ENCODE data around the gene MYPOP.
A peak's percentile ranks its signal among the peaks of the same experiment; 100 is the strongest.

MYPOP gene

GRCh38 chr19:45864629-45865082 is 37.8 kb downstream of the MYPOP start:
- Histone ChIP-seq H3K27ac (ENCODE audit: extremely low read depth, low read depth, low read length) (no peak overlapping the region), H3K4me3 (ENCODE audit: low read depth, low read length) (peak overlapping the region; percentile 17)

GRCh38 chr19:45863840-45864628 is 38.4 kb downstream of the MYPOP start, which contains the start of gene FOXA3:
Gene FOXA3, plus strand, starts transcription at chr19:45864326. Its CDS starts 131 bp downstream, at chr19:45864457.
- POLR2A ChIA-PET = interaction anchor here (0.6 to 3.7 kb wide), 20 partner anchors 11 to 737 kb away, joined by 3 to 39 read pairs (median 4); partner anchors contain the start of genes CALM3, CCDC61, CCDC8 and IRF2BP1
- peaks cover 12 to 28% of the 10 kb centered on the region in 2 experiments for H3K36me3 ChIP-seq (ENCODE audit: control insufficient read depth in 2 of 2, insufficient read depth in 1 of 2, low read length in 2 of 2)
- no peaks in the 10 kb centered on the region for H3K9me3 ChIP-seq (ENCODE audit: control insufficient read depth, insufficient read depth, low read depth, low read length)
- peaks cover 10% of the 10 kb centered on the region for H3K4me1 ChIP-seq (ENCODE audit: control insufficient read depth, insufficient read depth, low read length)
- H3K27ac ChIP-seq (ENCODE audit: extremely low read depth, low read depth, low read length) = no peak within 1 kb of the TSS
- CTCF ChIA-PET = interaction anchor here (0.6 to 6.6 kb wide), 17 partner anchors 9 to 237 kb away, joined by 3 to 91 read pairs (median 4); partner anchors contain the start of genes IRF2BP1, MYPOP and SIX5
- H3K4me3 ChIP-seq (ENCODE audit: low read depth, low read length) = peak within 1 kb of the TSS; percentile 29
- TF ChIP-seq ZXDB (tag by site-specific recombination; IDR thresholded peaks at IDR 0.05) (no peak), KLF7 (tag by site-specific recombination; IDR thresholded peaks at IDR 0.05; ENCODE audit: borderline replicate concordance) (no peak), ZNF561 (tag by site-specific recombination; IDR thresholded peaks at IDR 0.05; ENCODE audit: borderline replicate concordance) (peak; percentile 37; the same call in 1 of the 2 replicates), ZNF335 (tag by site-specific recombination; conservative IDR thresholded peaks at IDR 0.05) (peak; percentile 74), ZFP37 (tag by site-specific recombination; IDR thresholded peaks at IDR 0.05) (no peak), OVOL3 (tag by site-specific recombination; IDR thresholded peaks at IDR 0.05) (no peak), ZBTB44 (tag by site-specific recombination; IDR thresholded peaks at IDR 0.05) (peak; percentile 22; the same call in 1 of the 2 replicates), ZNF280D (tag by site-specific recombination; IDR thresholded peaks at IDR 0.05) (peak; percentile 74; the same call in 1 of the 2 replicates), ZNF426 (tag by site-specific recombination; IDR thresholded peaks at IDR 0.05) (no peak), ZNF549 (tag by site-specific recombination; IDR thresholded peaks at IDR 0.05) (no peak), ZNF416 (tag by site-specific recombination; IDR thresholded peaks at IDR 0.05) (no peak), PRDM6 (tag by site-specific recombination; IDR thresholded peaks at IDR 0.05) (no peak), ZBTB26 (tag by site-specific recombination; optimal IDR thresholded peaks at IDR 0.05) (peak; percentile 26), ZNF623 (tag by site-specific recombination; IDR thresholded peaks at IDR 0.05) (peak; percentile 25; the same call in 1 of the 2 replicates), EGR2 (tag by site-specific recombination; IDR thresholded peaks at IDR 0.05; ENCODE audit: low read depth) (peak; percentile 32; the same call in 1 of the 2 replicates), ZSCAN30 (tag by site-specific recombination; IDR thresholded peaks at IDR 0.05) (0 out of 2 replicates have a peak, but pooled peaks have one; percentile 39)

More at GRCh38 chr19:45864629-45865082, 37.8 kb downstream of the MYPOP start:
- ChIA-PET CTCF (interaction anchor here (0.6 to 6.6 kb wide), 11 partner anchors 9 to 238 kb away, joined by 3 to 91 read pairs (median 4); partner anchors contain the start of genes IRF2BP1, MYPOP and SIX5), POLR2A (interaction anchor here (1.4 to 3.7 kb wide), 4 partner anchors 17 to 95 kb away, joined by 3 to 39 read pairs (median 22); partner anchors contain the start of genes IRF2BP1, MYPOP and SIX5)
- H3K4me1 ChIP-seq (ENCODE audit: control insufficient read depth, insufficient read depth, low read length) = peaks cover 10% of the 10 kb centered on the region
- no peaks in the 10 kb centered on the region for H3K9me3 ChIP-seq (ENCODE audit: control insufficient read depth, insufficient read depth, low read depth, low read length)
- peaks cover 6 to 22% of the 10 kb centered on the region in 2 experiments for H3K36me3 ChIP-seq (ENCODE audit: control insufficient read depth in 2 of 2, insufficient read depth in 1 of 2, low read length in 2 of 2)
- TF ChIP-seq ZNF114 (tag by site-specific recombination; IDR thresholded peaks at IDR 0.05) (no peak), ZBTB10 (tag by site-specific recombination; IDR thresholded peaks at IDR 0.05) (peak; percentile 45), ZNF785 (tag by site-specific recombination; IDR thresholded peaks at IDR 0.05) (0 out of 2 replicates have a peak, but pooled peaks have one; percentile 18)
